RKO (cell line): ENCODE measurements around the gene DNM3.
A peak's percentile ranks its signal among the peaks of the same experiment; 100 is the strongest.

Experiments used
- DNase-seq: peaks from one replicate; pipeline ENCODE4 v3.0.0-alpha.2; 2016; ENCODE audit warnings: low spot score

Gene DNM3

DNA sequence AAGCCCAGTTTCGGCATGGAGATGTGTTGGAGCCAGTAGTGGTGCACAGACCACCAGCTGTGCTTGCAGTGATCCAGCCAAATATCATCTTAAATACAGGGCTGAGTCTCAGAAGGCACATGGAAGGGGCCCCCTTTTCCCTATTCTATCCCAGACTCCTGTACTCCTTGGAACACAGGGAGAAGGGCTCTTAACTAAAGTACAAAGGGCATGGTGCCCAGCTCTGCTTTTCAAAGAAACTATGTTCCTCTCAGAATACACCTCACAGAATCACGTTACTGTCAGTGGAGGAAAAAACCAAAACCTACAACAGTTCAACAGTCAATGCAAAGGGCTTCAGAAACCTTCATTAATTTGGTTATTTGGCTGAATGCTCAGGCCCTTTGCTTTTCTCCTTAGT is 398.6 kb downstream of the DNM3 start:
- no peak for DNase-seq

DNA sequence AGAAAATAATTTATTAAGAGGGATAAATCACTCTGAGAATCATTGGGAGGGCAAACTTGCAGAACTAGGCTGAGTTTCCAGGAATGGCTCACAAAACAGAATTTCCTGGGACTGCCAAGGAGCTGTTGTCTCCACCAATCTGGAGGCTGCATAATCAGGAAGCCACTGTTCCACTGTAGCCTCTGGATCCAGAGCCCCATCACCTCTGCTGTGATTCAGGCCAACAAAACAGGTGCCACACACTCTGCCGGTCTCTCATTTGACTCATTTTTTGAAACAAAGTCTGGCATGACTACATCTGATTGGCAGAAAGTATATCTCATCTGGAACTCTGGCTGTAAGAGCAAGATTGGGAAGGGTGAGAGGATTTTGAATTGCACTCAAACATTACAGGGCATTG is 400.2 kb downstream of the DNM3 start:
- no peak for DNase-seq

DNA sequence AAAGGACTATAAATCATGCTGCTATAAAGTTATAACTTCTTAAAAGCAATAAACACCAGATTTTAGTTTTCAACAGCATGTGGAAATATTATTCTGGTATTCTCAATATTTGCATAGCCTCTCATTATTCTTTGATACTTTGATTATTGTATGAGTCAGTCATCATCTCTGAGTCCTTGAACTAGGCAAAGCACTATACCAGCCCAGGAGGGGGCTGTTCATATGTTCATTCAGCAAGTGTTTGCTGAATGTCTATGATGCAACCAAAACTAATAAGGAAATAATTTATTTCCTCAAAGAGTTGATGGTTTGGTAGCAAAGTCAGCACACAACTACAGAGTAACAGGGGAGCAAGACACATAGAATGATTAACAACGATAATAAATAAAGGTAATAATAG is 403.6 kb downstream of the DNM3 start:
- no peak for DNase-seq

DNA sequence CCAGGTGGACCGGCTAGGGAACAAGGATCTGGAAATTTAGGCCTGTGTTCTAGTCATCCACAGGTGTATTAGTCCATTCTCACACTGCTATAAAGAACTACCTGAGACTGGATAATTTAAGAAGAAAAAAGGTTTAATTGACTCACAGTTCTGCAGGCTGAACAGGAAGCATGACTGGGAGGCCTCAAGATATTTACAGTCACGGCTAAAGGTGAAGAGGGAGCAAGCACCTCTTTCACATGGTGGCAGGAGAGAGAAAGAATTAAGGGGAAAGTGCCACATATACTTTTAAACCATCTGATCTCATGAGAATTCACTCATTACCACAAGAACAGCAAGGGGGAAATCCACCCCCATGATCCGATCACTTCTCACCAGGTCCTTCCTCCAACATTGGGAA is 404.5 kb downstream of the DNM3 start:
- no peak for DNase-seq

DNA sequence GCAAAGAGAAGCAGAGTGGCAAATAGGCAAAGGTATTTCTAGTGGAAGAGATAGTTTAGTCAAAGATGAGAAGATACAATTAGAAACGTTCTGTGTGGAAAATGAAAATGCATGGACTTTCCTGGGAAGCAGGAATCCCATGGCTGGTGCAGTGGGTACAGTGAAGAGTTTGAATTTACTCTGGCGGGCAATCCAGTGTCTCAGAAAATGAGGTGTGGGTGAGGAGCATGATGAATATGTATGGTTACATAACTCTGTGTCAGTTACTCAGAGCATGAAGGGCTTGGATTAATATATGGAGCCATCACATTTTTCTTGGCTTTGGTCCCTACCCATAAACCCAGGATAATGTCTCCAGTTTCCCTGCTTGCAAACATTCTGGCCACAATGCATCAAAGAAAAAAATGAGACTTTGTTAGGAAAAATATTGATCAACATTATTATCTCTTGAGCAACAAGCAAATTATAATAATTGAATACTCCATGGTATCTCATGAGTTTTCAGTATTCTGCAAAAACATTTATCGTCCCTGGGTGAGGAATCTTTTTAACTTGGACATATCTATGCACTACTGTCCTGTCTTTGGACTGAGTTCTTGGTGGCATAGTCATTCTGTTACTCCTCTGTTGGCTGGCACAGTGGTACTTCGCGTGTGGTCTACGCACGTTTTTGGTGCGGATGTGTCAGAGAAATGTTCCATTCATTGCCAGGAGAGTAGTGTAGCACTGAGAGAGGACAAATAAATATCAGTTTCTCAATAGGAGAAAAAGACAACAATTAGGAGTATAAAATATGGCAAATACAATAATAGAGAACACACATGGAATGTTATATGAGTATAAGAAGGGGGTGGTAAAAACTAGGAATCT is 405.5 kb downstream of the DNM3 start:
- DNase-seq, result no peak

DNA sequence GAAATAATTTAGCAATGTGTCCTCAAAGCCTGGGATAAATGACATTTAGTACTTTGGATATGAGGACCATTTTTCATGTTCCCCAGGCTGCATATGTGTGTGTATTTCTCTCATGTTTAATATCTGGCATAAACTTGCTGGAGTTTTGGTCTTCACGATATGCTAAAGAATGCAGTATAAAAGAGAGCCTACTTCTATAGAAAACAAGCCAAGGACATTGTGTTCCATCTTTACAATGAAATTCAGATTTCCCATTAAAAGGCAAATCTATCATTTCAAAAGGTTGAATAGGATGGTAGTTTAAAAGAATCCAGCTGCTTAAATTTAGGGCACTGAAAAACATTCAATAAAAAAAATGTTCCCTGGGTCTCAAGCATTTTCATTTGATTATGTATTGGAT is 410.2 kb downstream of the DNM3 start:
- DNase-seq, result no peak

DNA sequence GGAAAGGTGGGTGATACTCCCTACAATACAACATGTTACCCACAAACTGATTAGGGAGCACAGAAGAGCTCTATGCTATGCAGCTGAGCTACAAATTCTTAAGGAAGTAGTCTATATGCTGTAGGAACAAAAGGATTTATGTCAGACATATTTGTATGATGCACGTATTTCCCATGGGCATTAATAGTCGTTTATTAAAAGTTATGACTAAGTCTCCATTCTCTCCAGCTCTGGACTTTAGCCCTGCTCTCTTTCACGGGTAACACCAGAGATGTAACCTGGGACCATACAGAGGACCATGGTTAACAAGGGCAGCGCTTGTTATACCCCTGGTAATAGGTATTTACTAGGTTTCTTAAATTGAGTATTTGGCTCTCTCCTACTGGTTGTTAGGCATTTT is 411.0 kb downstream of the DNM3 start:
- no peak for DNase-seq

DNA sequence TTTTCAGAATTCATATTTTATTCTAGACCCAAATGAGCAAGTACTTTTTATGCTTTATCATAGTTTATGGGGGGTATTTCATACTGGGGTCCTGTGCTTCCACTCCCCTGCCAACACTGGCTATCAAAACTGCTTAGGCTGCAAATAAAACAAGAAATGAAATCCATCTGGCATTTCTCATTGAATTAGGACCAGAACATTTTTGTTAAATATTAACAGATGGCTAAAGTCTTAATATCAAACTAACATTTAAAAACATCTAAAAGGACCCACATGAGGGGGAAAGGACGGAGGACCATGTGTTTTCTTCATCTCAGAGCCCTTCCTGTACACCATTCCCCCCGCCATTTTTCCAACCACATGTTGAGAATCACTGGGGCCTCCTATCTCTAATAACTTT is 411.7 kb downstream of the DNM3 start:
- no peak for DNase-seq

DNA sequence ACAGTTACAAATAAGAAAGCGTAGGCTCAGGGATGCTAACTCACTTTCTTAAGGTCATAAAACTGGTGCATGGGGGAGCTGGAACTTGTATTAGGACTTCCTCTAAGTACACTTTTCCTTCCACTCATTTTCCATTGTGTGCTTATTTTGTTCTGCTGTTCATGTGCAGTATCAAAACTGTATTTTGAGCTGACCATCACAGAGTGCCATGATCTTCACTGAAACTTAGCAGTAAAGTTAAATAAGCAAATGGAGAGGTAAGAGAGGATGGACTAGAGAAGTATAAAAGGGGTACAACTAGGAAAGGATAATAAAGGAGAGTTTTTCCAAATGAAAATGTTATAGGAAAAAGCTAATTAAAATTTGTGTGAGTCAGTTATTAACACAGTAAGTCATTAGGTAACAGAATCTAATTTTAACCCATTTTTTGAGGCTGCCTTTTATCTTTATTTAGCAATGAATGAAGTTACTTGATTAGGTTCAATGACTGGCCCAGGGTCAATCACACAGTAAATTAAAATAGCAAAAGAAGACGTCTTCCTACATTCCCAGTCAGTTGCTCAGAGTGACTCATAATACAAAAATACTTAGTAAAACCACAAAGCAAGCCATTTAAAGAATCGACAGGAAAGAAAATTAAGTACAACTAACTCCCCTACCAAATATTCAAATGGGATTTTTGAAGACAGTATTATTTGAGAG is 413.4 kb downstream of the DNM3 start:
- peak; percentile 78 for DNase-seq

DNA sequence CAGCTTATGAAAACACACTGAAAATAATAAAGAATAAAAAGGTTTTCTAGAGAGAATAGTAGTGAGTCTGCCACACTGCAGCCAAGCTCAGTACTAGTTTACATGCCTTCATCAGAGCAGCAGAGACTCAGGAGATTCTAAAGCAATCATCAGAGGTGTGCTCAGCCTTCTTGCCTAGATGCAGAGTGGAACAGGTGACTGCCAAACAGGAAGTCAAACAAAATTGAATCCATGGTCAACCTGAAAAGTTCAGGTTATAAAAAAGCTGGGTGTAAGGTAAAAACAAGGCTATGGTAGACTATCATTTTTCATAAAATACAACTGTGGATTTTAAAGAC is 413.9 kb downstream of the DNM3 start:
- no peak for DNase-seq

DNA sequence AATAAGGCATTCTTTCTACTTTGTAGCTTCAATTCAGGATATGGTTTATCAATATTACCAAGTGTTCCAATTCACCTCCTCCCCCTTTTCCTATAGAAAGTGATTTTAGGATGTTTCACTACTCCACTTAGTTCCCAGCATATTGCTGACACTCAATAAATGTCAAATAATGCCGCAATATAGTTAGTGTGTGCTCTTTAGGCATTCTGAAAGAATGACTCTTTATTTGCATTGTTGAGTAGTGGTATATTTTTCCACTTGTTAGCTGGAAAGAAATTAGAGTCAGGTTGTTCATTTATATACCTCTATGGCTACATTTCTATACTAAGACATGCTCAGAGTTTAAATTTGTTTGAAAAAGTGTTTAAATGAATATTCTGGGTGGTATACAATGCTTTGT is 424.6 kb downstream of the DNM3 start:
- no peak for DNase-seq

DNA sequence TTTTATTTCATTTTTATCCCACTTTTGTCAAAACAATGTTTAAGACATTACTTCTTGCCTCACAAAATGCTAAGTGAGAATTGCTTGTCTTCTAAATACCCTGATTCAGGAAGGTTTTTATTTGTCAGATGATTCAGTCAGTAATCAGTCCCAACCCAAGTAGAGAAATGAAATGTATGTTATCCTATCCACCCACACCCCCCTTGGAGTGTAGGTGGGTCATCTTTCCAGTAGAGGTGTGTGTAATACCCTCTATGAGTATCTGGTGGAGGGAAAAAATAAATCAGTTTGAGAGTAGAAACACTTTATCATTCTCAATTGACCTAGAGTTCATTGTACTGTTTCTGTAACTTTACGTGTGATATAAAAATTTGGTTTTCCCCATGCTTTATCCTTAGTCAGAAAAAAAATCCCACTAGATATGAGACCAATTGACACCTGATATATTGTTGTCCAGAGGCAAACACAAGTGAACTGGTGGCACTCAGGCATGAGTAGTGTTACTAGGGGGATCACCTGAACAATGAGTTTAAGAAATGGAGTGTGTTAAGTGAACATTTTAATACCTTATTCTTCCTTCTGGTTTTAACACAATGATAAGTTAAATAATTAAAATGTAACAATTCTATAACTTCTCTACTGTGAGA is 425.4 kb downstream of the DNM3 start:
- DNase-seq, result no peak

DNA sequence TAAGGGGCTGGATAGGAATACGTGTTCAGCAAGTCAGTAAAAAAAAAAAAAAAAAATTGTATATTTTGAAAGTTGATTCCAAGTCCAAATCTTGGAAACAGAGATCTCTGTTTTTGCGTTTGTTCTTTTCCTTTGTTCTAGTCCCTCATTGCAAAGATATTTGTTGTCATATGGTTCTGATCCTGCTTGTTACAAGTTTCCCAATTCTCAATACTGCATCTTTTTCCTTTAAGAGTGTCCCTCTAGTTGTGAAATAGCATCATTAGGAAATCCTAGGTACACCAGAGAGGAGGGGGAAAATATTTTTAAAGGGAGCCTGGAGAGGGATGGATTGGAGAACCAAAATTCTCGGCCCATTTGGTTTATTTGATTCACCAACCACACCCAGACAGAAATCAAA is 426.9 kb downstream of the DNM3 start:
- DNase-seq, result no peak

DNA sequence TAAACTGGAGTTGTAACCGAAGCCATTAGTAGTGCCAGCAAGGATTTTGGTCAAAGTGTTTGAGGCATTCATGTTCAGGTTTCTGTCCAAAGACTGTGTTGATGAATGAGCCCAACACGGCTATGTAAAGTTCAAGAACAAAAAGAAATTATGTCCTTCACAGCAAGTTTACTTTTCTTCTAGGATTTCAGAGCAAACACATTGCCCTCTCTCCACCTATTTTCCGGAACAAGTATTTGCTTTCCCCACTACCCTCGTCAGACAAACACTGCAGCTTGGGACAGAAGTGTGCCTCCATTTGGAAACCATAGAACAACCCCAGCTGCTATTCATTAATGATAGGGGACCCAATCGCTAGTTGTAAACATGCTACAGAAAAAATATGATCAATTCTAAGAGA is 427.8 kb downstream of the DNM3 start:
- no peak for DNase-seq

DNA sequence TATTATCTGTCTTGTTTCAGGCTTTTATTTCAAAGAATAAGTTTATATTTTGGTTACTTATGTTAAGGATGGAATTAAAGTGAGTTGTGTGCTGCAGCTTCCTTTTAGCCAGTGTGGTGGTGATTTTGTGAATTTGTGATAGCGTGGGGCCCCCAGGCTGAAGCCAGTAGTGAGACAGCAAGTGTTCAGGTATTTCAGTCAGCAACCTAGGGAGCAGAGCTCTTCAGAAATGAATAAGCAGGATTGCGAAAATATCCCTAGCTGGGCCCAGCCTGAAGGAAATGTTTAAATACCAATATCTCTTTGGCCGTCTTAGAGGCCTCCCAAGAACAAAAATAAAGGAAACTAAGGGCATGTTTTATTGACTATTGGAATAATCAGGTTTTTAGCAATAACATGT is 428.3 kb downstream of the DNM3 start:
- DNase-seq, result no peak

DNA sequence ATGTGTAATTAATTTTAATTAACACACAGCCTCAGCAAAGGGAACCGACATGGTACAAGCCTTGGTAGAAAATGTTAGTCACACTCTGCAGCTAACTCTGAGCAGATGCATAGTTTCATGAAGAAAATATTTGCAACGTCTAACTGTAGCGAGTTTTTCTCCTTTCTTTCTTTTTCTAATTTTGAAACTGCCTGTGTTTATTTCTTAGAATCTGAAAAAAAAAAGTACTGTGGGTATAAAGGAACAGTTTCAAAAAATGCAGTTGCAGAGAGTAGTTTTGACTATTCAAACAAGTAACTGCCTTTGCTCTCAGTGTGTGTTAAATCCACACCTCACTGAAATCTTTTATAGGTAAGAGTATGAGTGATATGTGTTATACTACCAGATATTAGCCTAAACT is 429.3 kb downstream of the DNM3 start:
- no peak for DNase-seq

DNA sequence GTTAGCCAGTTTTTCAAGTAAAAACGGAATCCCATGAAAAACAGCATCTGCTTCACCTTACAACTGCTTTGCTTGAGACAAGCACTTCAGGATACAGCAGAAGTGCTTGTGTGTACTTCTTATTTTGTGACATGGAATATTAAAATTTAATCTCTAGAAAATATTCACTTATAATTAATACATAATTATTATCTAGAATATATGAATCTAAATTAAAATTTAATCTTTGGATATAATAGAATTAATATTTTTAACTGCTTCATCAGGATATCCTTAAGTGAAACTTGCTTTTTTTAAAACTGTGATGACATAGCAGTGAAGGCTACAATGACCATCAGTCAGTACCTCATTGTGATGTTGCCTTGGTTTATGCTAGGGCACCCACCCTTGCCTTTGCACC is 430.8 kb downstream of the DNM3 start:
- DNase-seq, result no peak

DNA sequence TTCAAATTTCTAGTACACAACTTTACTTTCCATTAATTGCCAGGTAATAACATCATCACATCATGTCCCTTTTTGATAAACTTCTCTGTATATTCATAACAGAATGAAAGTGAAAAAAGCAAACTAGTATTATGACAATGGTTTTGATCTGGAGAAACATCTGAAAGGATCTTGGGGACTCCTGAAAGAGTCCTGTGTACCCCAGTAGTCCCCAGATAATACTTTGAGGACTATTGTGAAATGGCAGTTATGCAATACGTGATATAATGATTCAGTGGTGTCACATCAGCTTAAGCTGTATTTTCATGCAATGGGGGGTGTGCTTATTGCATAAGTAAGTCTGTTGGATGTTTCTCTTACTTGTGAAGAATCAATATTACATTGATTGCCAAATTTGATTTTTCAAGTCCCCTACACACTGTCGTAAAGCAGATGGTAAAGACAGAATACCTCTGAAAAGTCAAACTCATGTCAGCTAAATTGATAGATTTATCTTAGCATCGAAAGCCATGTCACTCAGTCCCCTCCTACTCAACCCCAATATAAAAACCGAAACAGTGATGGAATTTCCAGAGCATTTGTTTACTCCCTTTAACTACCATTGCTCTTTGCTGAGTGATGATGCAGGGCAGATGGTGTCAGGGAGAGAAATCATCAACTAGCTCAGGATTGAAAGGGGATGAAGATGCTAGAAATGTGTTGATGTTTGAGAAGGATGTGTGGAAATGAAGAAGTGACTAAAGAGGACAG is 432.5 kb downstream of the DNM3 start:
- DNase-seq, result no peak

DNA sequence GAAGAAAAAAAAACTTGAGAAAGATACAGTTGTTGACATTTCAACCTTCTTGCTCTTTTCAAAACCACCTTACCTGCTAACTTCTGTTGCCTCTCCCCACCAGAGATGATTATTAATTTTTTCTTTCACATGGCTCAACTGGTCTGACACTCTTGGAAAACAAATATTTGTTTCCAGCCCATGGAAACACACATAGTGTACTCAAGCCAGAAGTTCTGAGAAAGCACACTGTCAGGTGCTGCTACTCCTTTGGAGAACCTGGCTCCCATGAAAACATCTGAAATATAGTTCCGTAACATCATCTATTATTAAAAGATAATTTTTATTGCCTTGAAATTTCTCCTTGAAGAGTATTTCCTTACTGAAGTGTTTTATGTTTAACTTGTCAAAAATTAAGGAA is 434.2 kb downstream of the DNM3 start:
- no peak for DNase-seq

DNA sequence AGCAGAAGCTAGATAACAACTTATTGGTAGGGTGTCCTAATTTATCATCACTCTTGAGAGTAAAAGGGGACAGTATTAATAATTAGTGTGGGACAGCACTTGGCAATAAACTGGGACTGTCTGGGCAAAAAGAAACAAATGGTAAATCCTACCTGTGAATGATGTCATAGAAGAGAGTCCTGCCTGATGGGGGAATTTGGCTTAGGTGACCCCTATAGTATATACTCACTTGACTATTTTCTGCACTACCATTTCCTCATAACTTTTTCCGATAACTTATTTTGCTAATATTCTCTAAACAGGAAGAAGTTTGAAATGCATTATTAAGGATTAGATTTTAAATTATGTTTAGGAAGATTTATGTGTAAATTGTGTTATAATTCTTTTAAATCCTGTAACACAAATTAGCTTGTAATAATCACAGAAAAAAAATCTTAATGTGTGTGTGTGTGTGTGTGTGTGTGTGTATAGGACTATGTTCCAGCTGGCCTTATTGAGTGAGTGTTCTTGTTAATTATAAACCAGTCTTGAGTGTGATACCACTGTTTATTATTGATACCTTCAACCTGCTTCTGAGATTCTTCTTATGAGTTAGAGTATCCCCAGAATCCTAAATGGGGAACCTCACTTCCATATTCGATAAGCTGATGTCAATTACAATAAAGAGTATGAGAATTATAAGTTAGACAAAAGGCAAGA is 435.0 kb downstream of the DNM3 start:
- DNase-seq, result no peak

DNA sequence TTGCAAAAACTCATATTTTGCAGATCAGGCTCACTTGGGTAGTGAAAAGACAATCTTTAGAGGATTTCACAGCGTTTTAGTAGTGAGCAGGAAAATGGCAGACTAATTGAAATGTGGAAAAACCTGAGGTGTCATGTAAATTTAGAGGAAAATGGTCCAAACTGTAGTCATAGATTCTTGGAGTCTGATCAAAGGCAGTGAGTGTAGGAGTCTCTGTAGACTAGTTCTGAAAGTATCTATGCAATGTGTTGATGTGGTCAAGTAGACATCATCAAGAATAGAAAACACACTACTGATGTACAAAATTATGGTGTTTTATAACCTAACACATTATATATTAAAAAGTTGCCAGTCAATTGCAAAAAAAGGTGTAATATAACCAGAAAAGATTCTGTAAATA is 436.0 kb downstream of the DNM3 start:
- DNase-seq, result no peak

DNA sequence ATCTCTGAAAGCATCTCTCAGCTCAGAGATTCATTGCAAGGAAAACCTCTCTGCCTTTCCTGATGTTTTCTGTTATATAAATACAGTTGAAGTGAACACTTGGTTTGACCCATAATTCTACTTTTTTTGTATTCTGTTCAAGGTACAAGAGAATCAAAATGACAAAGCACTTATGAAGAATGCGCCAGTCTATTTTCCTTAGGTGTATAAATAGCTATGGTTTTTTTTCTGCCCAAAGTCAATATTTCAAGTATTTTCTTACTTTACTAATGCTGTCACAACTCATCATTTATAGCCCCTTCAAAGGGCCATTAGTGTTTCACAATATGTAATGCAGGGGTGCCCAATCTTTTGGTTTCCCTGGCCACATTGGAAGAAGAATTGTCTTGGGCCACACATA is 436.7 kb downstream of the DNM3 start:
- DNase-seq, result no peak
